HepG2 (cell line): ENCODE results near the gene FIBCD1.

Experiments used
- FOXP4 ChIP-seq: sonication (generic); formaldehyde crosslinking; IDR thresholded peaks from 2 replicates; pipeline ENCODE4 v1.4.0; 2020; ENCODE audit warnings: missing genetic modification reagents
- MTA3 ChIP-seq: sonication (generic); formaldehyde crosslinking; IDR thresholded peaks from 2 replicates; pipeline ENCODE4 v1.4.0; 2020; ENCODE audit warnings: missing genetic modification reagents
- MYC ChIP-seq: sonication (generic); formaldehyde crosslinking; IDR thresholded peaks from 2 replicates; pipeline ENCODE4 v1.9.0; 2021; ENCODE audit warnings: missing genetic modification reagents, borderline replicate concordance
- PHF21A ChIP-seq: sonication (generic); formaldehyde crosslinking; IDR thresholded peaks from 2 replicates; pipeline ENCODE4 v1.5.0; 2020; ENCODE audit warnings: mild to moderate bottlenecking, missing genetic modification reagents
- SMAD9 ChIP-seq: sonication (generic); formaldehyde crosslinking; IDR thresholded peaks from 2 replicates; pipeline ENCODE4 v1.5.1; 2020; ENCODE audit warnings: mild to moderate bottlenecking, missing genetic modification reagents
- SRSF9 ChIP-seq: fragments of 200-400 bp; formaldehyde crosslinking; IDR thresholded peaks from 2 replicates; pipeline ENCODE4 v1.6.1; 2018; ENCODE audit warnings: borderline replicate concordance, mild to moderate bottlenecking, low read depth, low read length; ENCODE audit not compliant: insufficient read depth, poor library complexity, severe bottlenecking
- ZNF276 ChIP-seq: sonication (generic); formaldehyde crosslinking; IDR thresholded peaks from 2 replicates; pipeline ENCODE4 v1.4.0; 2020; ENCODE audit warnings: mild to moderate bottlenecking, low read depth, missing genetic modification reagents
- ZNF431 ChIP-seq: sonication (generic); formaldehyde crosslinking; IDR thresholded peaks from 2 replicates; pipeline ENCODE4 v1.9.0; 2022; ENCODE audit warnings: missing genetic modification reagents, low read depth, mild to moderate bottlenecking, borderline replicate concordance
- ZNF775 ChIP-seq: sonication (generic); formaldehyde crosslinking; IDR thresholded peaks from 2 replicates; pipeline ENCODE4 v1.4.0; 2020; ENCODE audit warnings: missing genetic modification reagents, mild to moderate bottlenecking, moderate library complexity, borderline replicate concordance

GRCh38 chr9:130888146-130888885, 50.7 kb downstream of the FIBCD1 start:
- TF ChIP-seq PHF21A (no peak), MYC (no peak), ZNF276 (CRISPR knock-in tag) (no peak), ZNF775 (CRISPR knock-in tag) (no peak), FOXP4 (no peak), ZNF431 (CRISPR knock-in tag) (no peak), MTA3 (CRISPR knock-in tag) (no peak), SMAD9 (CRISPR knock-in tag) (no peak), SRSF9 (no peak)
